CD4-positive, CD25-positive, alpha-beta regulatory T cell (primary cell): Measurements from ENCODE around the gene FKBP9. TPM values are rescaled to one million over a fixed set of nuclear protein-coding genes. Genes with fewer than 3 reads are reported as not detected.

Source experiments
- ATAC-seq, 2 donors: fragments of 150-1000 bp; cut with Tn5 transposase; one replicate each; pipeline ENCODE4 v1.10.0; 2021; ENCODE audit warnings: low read depth in 2 of 2, moderate number of reproducible peaks in 2 of 2, moderate library complexity in 1 of 2
- DNase-seq, 3 donors: peaks; one replicate each; pipeline versions ENCODE4 v3.0.0 to v3.0.0-alpha.2; 2012 to 2022; ENCODE audit warnings: mixed read lengths in 1 of 3
- H3K27ac ChIP-seq: one replicate; pipeline ENCODE4 v1.7.0; 2013; ENCODE audit warnings: mild to moderate bottlenecking, low read length; ENCODE audit not compliant: insufficient read depth, poor library complexity, severe bottlenecking
- H3K27me3 ChIP-seq: one replicate; pipeline ENCODE4 v1.7.0; 2013; ENCODE audit warnings: low read length; ENCODE audit not compliant: control insufficient read depth, insufficient read depth
- H3K36me3 ChIP-seq: one replicate; pipeline ENCODE4 v1.7.0; 2013; ENCODE audit warnings: mild to moderate bottlenecking, low read length, moderate library complexity; ENCODE audit not compliant: control insufficient read depth, insufficient read depth
- H3K4me1 ChIP-seq: 2 replicates; pipeline ENCODE4 v1.7.0; 2013; ENCODE audit warnings: mild to moderate bottlenecking, low read length; ENCODE audit not compliant: insufficient read depth, control insufficient read depth, poor library complexity, severe bottlenecking
- H3K4me3 ChIP-seq: one replicate; pipeline ENCODE4 v1.7.0; 2013; ENCODE audit warnings: low read depth, mild to moderate bottlenecking, low read length, moderate library complexity
- H3K9me3 ChIP-seq, 2 experiments: 1 replicate in 1 of 2; 2 replicates in 1 of 2; pipeline ENCODE4 v1.7.0; 2013; ENCODE audit warnings: low read length in 2 of 2, mild to moderate bottlenecking in 1 of 2, moderate library complexity in 1 of 2; ENCODE audit not compliant: control insufficient read depth in 2 of 2
- H3K27ac Mint-ChIP-seq, 3 donors: one replicate each; pipeline ENCODE4 v1.8.0; 2020 to 2022; ENCODE audit warnings: mild to moderate bottlenecking in 3 of 3, mixed read lengths in 3 of 3, moderate library complexity in 2 of 3
- H3K27me3 Mint-ChIP-seq: one replicate; pipeline ENCODE4 v1.8.0; 2022; ENCODE audit warnings: mild to moderate bottlenecking, mixed read lengths
- H3K36me3 Mint-ChIP-seq: one replicate; pipeline ENCODE4 v1.8.0; 2020; ENCODE audit warnings: mixed read lengths
- H3K4me1 Mint-ChIP-seq, 4 donors: one replicate each; pipeline ENCODE4 v1.8.0; 2020 to 2022; ENCODE audit warnings: mixed read lengths in 4 of 4, mild to moderate bottlenecking in 1 of 4
- H3K4me3 Mint-ChIP-seq, 4 donors: one replicate each; pipeline ENCODE4 v1.8.0; 2020 to 2022; ENCODE audit warnings: mild to moderate bottlenecking in 4 of 4, mixed read lengths in 4 of 4, moderate library complexity in 3 of 4
- H3K9me3 Mint-ChIP-seq, 7 donors: one replicate each; pipeline ENCODE4 v1.8.0; 2020 to 2022; ENCODE audit warnings: mixed read lengths in 7 of 7, mild to moderate bottlenecking in 3 of 7, moderate library complexity in 2 of 7
- polyA plus RNA-seq, 4 donors: library from polyadenylated mRNA; unstranded; fragments of 300-500 nt; fragmentation: Illumina TruSeq; gene quantifications; one replicate each; pipeline ENCODE4 v1.2.3, GENCODE V29; 2021
- total RNA-seq: library from RNA; stranded (reverse); gene quantifications from one replicate; pipeline ENCODE4 v1.2.3, GENCODE V29; 2022

FKBP9 gene
- total and polyA plus RNA-seq, 5 donors from 2014 or later: 0.07 to 0.37 TPM; not detected in 3

- H3K4me3 ChIP-seq: peak overlapping the region; percentile 47
- H3K9me3 ChIP-seq: no peaks in the 10 kb centered on the region
- peaks cover 4% of the 10 kb centered on the region for H3K36me3 Mint-ChIP-seq
- peak overlapping the region in 2 of 4 donors; percentile 16 to 66 for H3K4me3 Mint-ChIP-seq
- H3K36me3 ChIP-seq: no peaks in the 10 kb centered on the region
- H3K27me3 Mint-ChIP-seq: no peaks in the 10 kb centered on the region
- H3K9me3 Mint-ChIP-seq: no peaks in the 10 kb centered on the region
- H3K27ac ChIP-seq: peak overlapping the region; percentile 69
- H3K4me1 ChIP-seq: peaks cover 50% of the 10 kb centered on the region
- ATAC-seq: peak; percentile 76 to 80
- DNase-seq: peak in 2 of 3 donors; percentile 29 to 56
- peaks cover 42 to 86% (median 64%) of the 10 kb centered on the region in 4 donors for H3K4me1 Mint-ChIP-seq
- H3K27me3 ChIP-seq: no peaks in the 10 kb centered on the region
- peak overlapping the region; percentile 83 to 90 (median 90) for H3K27ac Mint-ChIP-seq
Measured at GRCh38 chr7:33054261-33054964, 97.2 kb downstream of the FKBP9 start.

GRCh38 chr7:33055158-33055557, 97.9 kb downstream of the FKBP9 start:
- Histone ChIP-seq H3K27ac (peak overlapping the region; percentile 69), H3K9me3 (no peaks in the 10 kb centered on the region), H3K4me3 (no peak overlapping the region), H3K36me3 (no peaks in the 10 kb centered on the region), H3K27me3 (no peaks in the 10 kb centered on the region), H3K4me1 (peaks cover 54% of the 10 kb centered on the region)
- ATAC-seq (no peak), DNase-seq (no peak)
- Mint-ChIP-seq H3K4me3 (peak overlapping the region in 1 of 4 donors; percentile 4), H3K27ac (peak overlapping the region; percentile 83 to 90 (median 90)), H3K36me3 (peaks cover 4% of the 10 kb centered on the region), H3K9me3 (no peaks in the 10 kb centered on the region), H3K4me1 (peaks cover 44 to 88% (median 66%) of the 10 kb centered on the region in 4 donors), H3K27me3 (no peaks in the 10 kb centered on the region)

Other genes starting within 250 kb of the FKBP9 start
- gene KBTBD2, start 65.7 kb upstream of the FKBP9 start, total RNA-seq: 121 TPM
- gene KBTBD2, start 65.7 kb upstream of the FKBP9 start, polyA plus RNA-seq: 10 to 100 TPM; 17.2 to 28.5 (median 21.1) TPM
- 61.7 TPM for gene NT5C3A, start 105.3 kb downstream of the FKBP9 start, total RNA-seq
- gene NT5C3A, start 105.3 kb downstream of the FKBP9 start, polyA plus RNA-seq: 10 to 100 TPM; 55.1 to 74.0 (median 61.3) TPM
- 14.3 TPM for gene RP9, start 152.0 kb downstream of the FKBP9 start, total RNA-seq
- 10 to 100 TPM; 18.7 to 26.2 (median 21.5) TPM for gene RP9, start 152.0 kb downstream of the FKBP9 start, polyA plus RNA-seq
- 18.7 TPM for gene BBS9, start 172.1 kb downstream of the FKBP9 start, total RNA-seq
- gene BBS9, start 172.1 kb downstream of the FKBP9 start, polyA plus RNA-seq: 10 to 100 TPM in 2 of 4 donors, 1 to 10 TPM in 2; 8.1 to 18.1 (median 11.6) TPM